Testis (tissue), 2 donors: ENCODE measurements around the gene THAP12.

Source experiments
- POLR2A ChIP-seq: fragments of 450-650 bp; IDR thresholded peaks from one replicate; pipeline ENCODE4 v1.6.1; 2017; ENCODE audit warnings: antibody characterized with exemption, mild to moderate bottlenecking, moderate library complexity
- TF ChIP-seq, protein P1 (sequence below), 3 experiments: fragments of 450-650 bp in 2 of 3; fragments of 200-600 bp in 1 of 3; sonication (generic) in 1 of 3; IDR thresholded peaks; one replicate each; pipeline ENCODE4 v1.5.1; 2016 to 2019; ENCODE audit warnings: antibody characterized with exemption in 3 of 3, mild to moderate bottlenecking in 2 of 3, moderate library complexity in 1 of 3

- TF ChIP-seq, protein P1, sequence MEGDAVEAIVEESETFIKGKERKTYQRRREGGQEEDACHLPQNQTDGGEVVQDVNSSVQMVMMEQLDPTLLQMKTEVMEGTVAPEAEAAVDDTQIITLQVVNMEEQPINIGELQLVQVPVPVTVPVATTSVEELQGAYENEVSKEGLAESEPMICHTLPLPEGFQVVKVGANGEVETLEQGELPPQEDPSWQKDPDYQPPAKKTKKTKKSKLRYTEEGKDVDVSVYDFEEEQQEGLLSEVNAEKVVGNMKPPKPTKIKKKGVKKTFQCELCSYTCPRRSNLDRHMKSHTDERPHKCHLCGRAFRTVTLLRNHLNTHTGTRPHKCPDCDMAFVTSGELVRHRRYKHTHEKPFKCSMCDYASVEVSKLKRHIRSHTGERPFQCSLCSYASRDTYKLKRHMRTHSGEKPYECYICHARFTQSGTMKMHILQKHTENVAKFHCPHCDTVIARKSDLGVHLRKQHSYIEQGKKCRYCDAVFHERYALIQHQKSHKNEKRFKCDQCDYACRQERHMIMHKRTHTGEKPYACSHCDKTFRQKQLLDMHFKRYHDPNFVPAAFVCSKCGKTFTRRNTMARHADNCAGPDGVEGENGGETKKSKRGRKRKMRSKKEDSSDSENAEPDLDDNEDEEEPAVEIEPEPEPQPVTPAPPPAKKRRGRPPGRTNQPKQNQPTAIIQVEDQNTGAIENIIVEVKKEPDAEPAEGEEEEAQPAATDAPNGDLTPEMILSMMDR (IDR thresholded peaks at IDR 0.05): no peak
- no peak for TF ChIP-seq POLR2A
Observed at GRCh38 chr11:76379807-76380158, 1.1 kb downstream of the THAP12 start.
